Stomach smooth muscle (tissue), 2 donors: ENCODE data around the gene CACNA1G.

Experiments used
- H3K27ac ChIP-seq: one replicate; pipeline ENCODE4 v1.7.0; 2013; ENCODE audit warnings: mild to moderate bottlenecking, low read length, inconsistent platforms
- H3K27me3 ChIP-seq, 2 donors: one replicate each; pipeline ENCODE4 v1.7.0; 2013; ENCODE audit warnings: low read length in 2 of 2; ENCODE audit not compliant: insufficient read depth in 2 of 2, control insufficient read depth in 1 of 2
- H3K36me3 ChIP-seq, 2 donors: one replicate each; pipeline ENCODE4 v1.7.0; 2013; ENCODE audit warnings: low read length in 2 of 2; ENCODE audit not compliant: control insufficient read depth in 2 of 2, insufficient read depth in 2 of 2
- H3K4me1 ChIP-seq: one replicate; pipeline ENCODE4 v1.7.0; 2013; ENCODE audit warnings: low read length; ENCODE audit not compliant: control insufficient read depth, insufficient read depth
- H3K4me3 ChIP-seq, 2 donors: one replicate each; pipeline ENCODE4 v1.7.0; 2013; ENCODE audit warnings: low read length in 2 of 2
- H3K9ac ChIP-seq, 2 donors: one replicate each; pipeline ENCODE4 v1.7.0; 2013; ENCODE audit warnings: low read length in 2 of 2, mild to moderate bottlenecking in 1 of 2
- H3K9me3 ChIP-seq, 2 donors: one replicate each; pipeline ENCODE4 v1.7.0; 2013; ENCODE audit warnings: low read length in 2 of 2; ENCODE audit not compliant: control insufficient read depth in 2 of 2
- donor health status: healthy.
- donor health status: Pancreatic carcinoma.

Gene CACNA1G

GRCh38 chr17:50558941-50559614 lies 1.4 kb upstream of the CACNA1G start:
- peaks cover 5 to 10% of the 10 kb centered on the region in 2 donors for H3K36me3 ChIP-seq
- no peak overlapping the region for H3K27ac ChIP-seq
- H3K27me3 ChIP-seq, result peaks cover 39 to 48% of the 10 kb centered on the region in 2 donors
- no peak overlapping the region for H3K9ac ChIP-seq
- peaks cover 28% of the 10 kb centered on the region for H3K4me1 ChIP-seq
- H3K9me3 ChIP-seq, result no peaks in the 10 kb centered on the region
- H3K4me3 ChIP-seq, result peak overlapping the region; percentile 69 to 72

- Histone ChIP-seq H3K27me3 (peaks cover 40 to 53% of the 10 kb centered on the region in 2 donors), H3K36me3 (peaks cover 5 to 10% of the 10 kb centered on the region in 2 donors), H3K9me3 (no peaks in the 10 kb centered on the region), H3K27ac (no peak overlapping the region), H3K4me3 (peak overlapping the region; percentile 69 to 72), H3K9ac (no peak overlapping the region), H3K4me1 (peaks cover 32% of the 10 kb centered on the region)
These were observed 786 bp upstream of the CACNA1G start for GRCh38 chr17:50559674-50560184.

- Histone ChIP-seq H3K4me3 (peak overlapping the region; percentile 19 to 69), H3K36me3 (peaks cover 0 to under 1% of the 10 kb centered on the region in 2 donors), H3K9ac (no peak overlapping the region), H3K4me1 (peaks cover 39% of the 10 kb centered on the region), H3K9me3 (no peaks in the 10 kb centered on the region), H3K27ac (no peak overlapping the region), H3K27me3 (peaks cover 46 to 59% of the 10 kb centered on the region in 2 donors)
These were observed 623 bp downstream of the CACNA1G start for GRCh38 chr17:50560931-50561745.

- peaks cover 37% of the 10 kb centered on the region for H3K4me1 ChIP-seq
- peaks cover 50 to 65% of the 10 kb centered on the region in 2 donors for H3K27me3 ChIP-seq
These were observed 1.2 kb downstream of the CACNA1G start for GRCh38 chr17:50561746-50562141.

GRCh38 chr17:50562242-50563091 lies 2.0 kb downstream of the CACNA1G start:
- H3K9me3 ChIP-seq, result no peaks in the 10 kb centered on the region
- H3K4me3 ChIP-seq, result no peak overlapping the region
- no peak overlapping the region for H3K9ac ChIP-seq
- H3K4me1 ChIP-seq, result peaks cover 35% of the 10 kb centered on the region
- H3K27ac ChIP-seq, result no peak overlapping the region
- H3K36me3 ChIP-seq, result no peaks in the 10 kb centered on the region
- H3K27me3 ChIP-seq, result peaks cover 49 to 69% of the 10 kb centered on the region in 2 donors

More at GRCh38 chr17:50561746-50562141, 1.2 kb downstream of the CACNA1G start:
- no peak overlapping the region for H3K9ac ChIP-seq
- no peak overlapping the region for H3K27ac ChIP-seq
- H3K9me3 ChIP-seq, result no peaks in the 10 kb centered on the region
- H3K36me3 ChIP-seq, result no peaks in the 10 kb centered on the region
- H3K4me3 ChIP-seq, result no peak overlapping the region

GRCh38 chr17:50563092-50563511 lies 2.6 kb downstream of the CACNA1G start:
- Histone ChIP-seq H3K36me3 (no peaks in the 10 kb centered on the region), H3K27me3 (peaks cover 49 to 73% of the 10 kb centered on the region in 2 donors), H3K9me3 (no peaks in the 10 kb centered on the region), H3K9ac (no peak overlapping the region), H3K27ac (no peak overlapping the region), H3K4me1 (peaks cover 35% of the 10 kb centered on the region), H3K4me3 (no peak overlapping the region)

GRCh38 chr17:50564916-50565315 lies 4.4 kb downstream of the CACNA1G start:
- H3K36me3 ChIP-seq, result no peaks in the 10 kb centered on the region
- H3K27ac ChIP-seq, result no peak overlapping the region
- peaks cover 39 to 59% of the 10 kb centered on the region in 2 donors for H3K27me3 ChIP-seq
- no peaks in the 10 kb centered on the region for H3K9me3 ChIP-seq
- no peak overlapping the region for H3K4me3 ChIP-seq
- H3K9ac ChIP-seq, result no peak overlapping the region
- peaks cover 23% of the 10 kb centered on the region for H3K4me1 ChIP-seq

GRCh38 chr17:50565402-50566350 lies 5.2 kb downstream of the CACNA1G start:
- Histone ChIP-seq H3K4me1 (peaks cover 16% of the 10 kb centered on the region), H3K27me3 (peaks cover 35 to 54% of the 10 kb centered on the region in 2 donors), H3K9me3 (no peaks in the 10 kb centered on the region), H3K9ac (no peak overlapping the region), H3K36me3 (no peaks in the 10 kb centered on the region), H3K27ac (no peak overlapping the region), H3K4me3 (no peak overlapping the region)

GRCh38 chr17:50566886-50567285 lies 6.4 kb downstream of the CACNA1G start:
- H3K4me1 ChIP-seq, result peaks cover 10% of the 10 kb centered on the region
- no peak overlapping the region for H3K4me3 ChIP-seq
- no peak overlapping the region for H3K9ac ChIP-seq
- H3K27ac ChIP-seq, result no peak overlapping the region
- H3K36me3 ChIP-seq, result no peaks in the 10 kb centered on the region
- peaks cover 35 to 47% of the 10 kb centered on the region in 2 donors for H3K27me3 ChIP-seq
- H3K9me3 ChIP-seq, result no peaks in the 10 kb centered on the region
